Ovary (tissue), 3 donors: ENCODE results near the gene LAD1.

Source experiments
- CTCF ChIP-seq, 3 donors: fragments of 450-650 bp in 2 of 3; fragments of 200-600 bp in 1 of 3; IDR thresholded peaks; one replicate each; pipeline versions ENCODE4 v1.5.1 to v1.8.0; 2016 to 2022; ENCODE audit warnings: antibody characterized with exemption in 3 of 3, mild to moderate bottlenecking in 1 of 3
- POLR2A ChIP-seq: fragments of 450-650 bp; IDR thresholded peaks from one replicate; pipeline ENCODE4 v1.6.1; 2017; ENCODE audit warnings: antibody characterized with exemption, mild to moderate bottlenecking, moderate library complexity
- donor health status: DM: no; HTN: no; CAD: no.

GRCh38 chr1:201394591-201394990 is 4.5 kb downstream of the LAD1 start:
- TF ChIP-seq CTCF (IDR thresholded peaks at IDR 0.05): no peak
- no peak for TF ChIP-seq POLR2A
